GM12878 (cell line): ENCODE results near the gene KIRREL3. TPM values are rescaled to one million over a fixed set of nuclear protein-coding genes. Genes with fewer than 3 reads are reported as not detected.

Experiments used
- ATAC-seq: fragments of 200-7000 bp; cut with Tn5 transposase; 3 replicates; pipeline ENCODE4 v1.9.1; 2020; ENCODE audit warnings: mild to moderate bottlenecking, moderate library complexity
- BruUV-seq: library from RNA; stranded (reverse); fragments of 400-500 nt; replicated peaks from 2 replicates; lab custom pipeline; 2021; lab: Mats Ljungman, UMichigan
- CTCF ChIA-PET: fragments of 300-600 bp; sonication (Branson Sonifier 250); formaldehyde crosslinking; extraction: SDS; loops from one replicate; lab custom pipeline; 2021; ENCODE audit warnings: inconsistent platforms; lab: Yijun Ruan, JAX
- POLR2A ChIA-PET: fragments of 350-600 bp; formaldehyde crosslinking; extraction: SDS; loops from one replicate; lab custom pipeline; 2021; ENCODE audit warnings: inconsistent platforms; lab: Charles Lee
- RAD21 ChIA-PET: fragments of 300-600 bp; sonication (Branson Sonifier 250); formaldehyde crosslinking; loops from one replicate; lab custom pipeline; 2023; ENCODE audit warnings: antibody characterized with exemption; ENCODE audit not compliant: unreplicated experiment; lab: Charles Lee
- SMC1A ChIA-PET: fragments of 300-600 bp; sonication (Branson Sonifier 250); formaldehyde crosslinking; loops from one replicate; lab custom pipeline; 2023; ENCODE audit not compliant: unreplicated experiment, uncharacterized antibody; lab: Charles Lee
- DNase-seq: peaks from one replicate; pipeline ENCODE4 v3.0.0-alpha.2; 2011; ENCODE audit warnings: low read depth, low spot score
- FAIRE-seq: peaks from 3 replicates; lab custom pipeline; 2011; peaks lifted over from hg19 to GRCh38; lab: Jason Lieb, UNC
- H2AFZ ChIP-seq: 2 replicates; pipeline ENCODE4 v1.6.0; 2011; ENCODE audit warnings: low read depth, low read length, control low read depth; ENCODE audit not compliant: control insufficient read depth
- H3K27ac ChIP-seq: 2 replicates; pipeline ENCODE4 v1.5.1; 2011; ENCODE audit warnings: control low read depth; ENCODE audit not compliant: control insufficient read depth, insufficient read depth
- H3K27me3 ChIP-seq, 2 experiments: replicated peaks in 1 of 2; 2 replicates each; pipeline versions ENCODE4 v1.6.0 to v1.6.1; 2011; ENCODE audit warnings: low read length in 1 of 2; ENCODE audit not compliant: control insufficient read depth in 2 of 2, insufficient read depth in 2 of 2
- H3K36me3 ChIP-seq, 2 experiments: 2 replicates each; pipeline ENCODE4 v1.5.1; 2011; ENCODE audit warnings: low read length in 1 of 2; ENCODE audit not compliant: control insufficient read depth in 2 of 2, insufficient read depth in 2 of 2
- H3K4me1 ChIP-seq: 2 replicates; pipeline ENCODE4 v1.6.1; 2011; ENCODE audit warnings: mild to moderate bottlenecking, low read length, moderate library complexity, mixed read lengths; ENCODE audit not compliant: control insufficient read depth, insufficient read depth
- H3K4me2 ChIP-seq: 2 replicates; pipeline ENCODE4 v1.6.0; 2011; ENCODE audit warnings: control low read depth; ENCODE audit not compliant: control insufficient read depth, insufficient read depth
- H3K4me3 ChIP-seq: fragments of 200-600 bp; sonication (generic); 2 replicates; pipeline ENCODE4 v1.5.1; 2016
- H3K79me2 ChIP-seq: 2 replicates; pipeline ENCODE4 v1.6.0; 2011; ENCODE audit warnings: low read length; ENCODE audit not compliant: control insufficient read depth, insufficient read depth
- H3K9ac ChIP-seq: 2 replicates; pipeline ENCODE4 v1.8.0; 2011; ENCODE audit warnings: low read length, control low read depth, mixed read lengths; ENCODE audit not compliant: control insufficient read depth, insufficient read depth
- H3K9me3 ChIP-seq: replicated peaks from 3 replicates; pipeline ENCODE4 v1.5.1; 2011; ENCODE audit warnings: mild to moderate bottlenecking, low read length; ENCODE audit not compliant: control insufficient read depth, insufficient read depth
- H4K20me1 ChIP-seq: 2 replicates; pipeline ENCODE4 v1.6.0; 2011; ENCODE audit not compliant: control insufficient read depth, insufficient read depth
- BCLAF1 ChIP-seq: fragments of 450-650 bp; IDR thresholded peaks from 2 replicates; pipeline ENCODE4 v1.6.1; 2017; ENCODE audit warnings: antibody characterized with exemption, mild to moderate bottlenecking, moderate library complexity
- BRCA1 ChIP-seq: IDR thresholded peaks from 2 replicates; pipeline ENCODE4 v1.6.1; 2011; ENCODE audit warnings: low read depth, low read length, improper control_type of control experiment
- EP300 ChIP-seq, 2 experiments: fragments of 150-350 bp in 1 of 2; IDR thresholded peaks; 2 replicates each; pipeline ENCODE4 v1.6.1; 2011 to 2012; ENCODE audit warnings: low read depth in 2 of 2, low read length in 2 of 2, borderline replicate concordance in 1 of 2, improper control_type of control experiment in 1 of 2, inconsistent platforms in 1 of 2; ENCODE audit not compliant: control insufficient read depth in 1 of 2
- NFIC ChIP-seq: IDR thresholded peaks from 2 replicates; pipeline ENCODE4 v1.6.1; 2012; ENCODE audit warnings: low read depth, mild to moderate bottlenecking, inconsistent platforms, low read length, moderate library complexity
- PAX5 ChIP-seq: IDR thresholded peaks from 2 replicates; pipeline ENCODE4 v1.6.1; 2011; ENCODE audit warnings: low read depth, low read length, borderline replicate concordance
- PAX8 ChIP-seq: fragments of 450-650 bp; IDR thresholded peaks from 2 replicates; pipeline ENCODE4 v1.6.1; 2017; ENCODE audit warnings: mild to moderate bottlenecking, moderate library complexity
- POLR2A ChIP-seq: IDR thresholded peaks from 2 replicates; pipeline ENCODE4 v1.6.1; 2011; ENCODE audit warnings: low read depth, mild to moderate bottlenecking, low read length
- WRNIP1 ChIP-seq: IDR thresholded peaks from 2 replicates; pipeline ENCODE4 v1.6.1; 2011; ENCODE audit warnings: low read depth, low read length, improper control_type of control experiment, borderline replicate concordance
- WGBS: methylation state at CpG from one replicate; pipeline ENCODE4 v1.1.6; 2016; ENCODE audit warnings: low lambda C conversion rate; ENCODE audit not compliant: insufficient replicate concordance, insufficient coverage; ENCODE audit errors: missing lambda C conversion rate; 5-methylcytosine and 5-hydroxymethylcytosine counted together
- in situ Hi-C: fragments of 300-500 bp; cut with MboI; formaldehyde crosslinking; loops from 9 replicates; pipeline ENCODE4 v1.14.3; 2018; ENCODE audit warnings: mixed read lengths
- intact Hi-C: fragments of 100-400 bp; cut with micrococcal nuclease; formaldehyde crosslinking; loops from one replicate; pipeline ENCODE4 v1.14.2; 2022; ENCODE audit not compliant: unreplicated experiment
- polyA plus RNA-seq, 11 experiments: library from polyadenylated mRNA; depleted of rRNA in 4 of 11; unstranded in 6 of 11; stranded (reverse) in 5 of 11; fragments of >200 nt; fragmentation: Nextera tagmentation in 4 of 11; fragmentation: Illumina TruSeq in 1 of 11; extraction: Ambion mirVana in 4 of 11; extraction: Trizol in 1 of 11; gene quantifications; 1 replicate in 1 of 11; 2 replicates in 10 of 11; pipeline versions ENCODE4 v1.2.1 to v1.2.3, GENCODE V29; 2011 to 2016; ENCODE audit warnings: inconsistent platforms in 2 of 11, missing spikeins in 2 of 11, low read depth in 1 of 11
- total RNA-seq, 4 experiments: library from RNA; depleted of rRNA in 3 of 4; stranded (reverse); fragments of >200 nt in 3 of 4; fragmentation: Illumina TruSeq in 1 of 4; extraction: Trizol in 1 of 4; gene quantifications; 2 replicates each; pipeline versions ENCODE4 v1.2.1 to v1.2.3, GENCODE V29; 2013 to 2021
- TF ChIP-seq, protein P1 (sequence below): IDR thresholded peaks from 2 replicates; pipeline ENCODE4 v1.6.1; 2011; ENCODE audit warnings: mild to moderate bottlenecking, low read depth, low read length, moderate library complexity; ENCODE audit not compliant: insufficient replicate concordance
- TF ChIP-seq, protein P2 (sequence below): fragments of 450-650 bp; IDR thresholded peaks from 2 replicates; pipeline ENCODE4 v1.6.1; 2014; ENCODE audit warnings: mild to moderate bottlenecking
- TF ChIP-seq, protein P3 (sequence below): IDR thresholded peaks from 2 replicates; pipeline ENCODE4 v1.6.1; 2012; ENCODE audit warnings: low read depth, low read length, improper control_type of control experiment

Gene KIRREL3
- total and polyA plus RNA-seq, 10 of the 15 experiments (the other 5 are each of a cell fraction or from before 2014, with no cell fraction given), result under 0.01 TPM; not detected in 9

- ChIA-PET RAD21 (no interaction called here), POLR2A (no interaction called here), SMC1A (no interaction called here)
- no peak for DNase-seq
- Histone ChIP-seq H4K20me1 (no peaks in the 10 kb centered on the region), H3K4me2 (no peak overlapping the region), H3K27ac (no peak overlapping the region)
- intact Hi-C loops, result no loop called here
- no TSS peak for BruUV-seq
- TF ChIP-seq, protein P1, sequence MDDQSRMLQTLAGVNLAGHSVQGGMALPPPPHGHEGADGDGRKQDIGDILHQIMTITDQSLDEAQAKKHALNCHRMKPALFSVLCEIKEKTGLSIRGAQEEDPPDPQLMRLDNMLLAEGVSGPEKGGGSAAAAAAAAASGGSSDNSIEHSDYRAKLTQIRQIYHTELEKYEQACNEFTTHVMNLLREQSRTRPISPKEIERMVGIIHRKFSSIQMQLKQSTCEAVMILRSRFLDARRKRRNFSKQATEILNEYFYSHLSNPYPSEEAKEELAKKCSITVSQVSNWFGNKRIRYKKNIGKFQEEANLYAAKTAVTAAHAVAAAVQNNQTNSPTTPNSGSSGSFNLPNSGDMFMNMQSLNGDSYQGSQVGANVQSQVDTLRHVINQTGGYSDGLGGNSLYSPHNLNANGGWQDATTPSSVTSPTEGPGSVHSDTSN, result no peak
- TF ChIP-seq, all 136 proteins: peak for 0
- CTCF ChIA-PET, result no interaction called here
- Histone ChIP-seq H2AFZ (no peak overlapping the region), H3K79me2 (no peaks in the 10 kb centered on the region), H3K36me3 (no peaks in the 10 kb centered on the region), H3K9ac (no peak overlapping the region), H3K27me3 (peaks cover 0 to 2% of the 10 kb centered on the region in 2 experiments; a peak in 3 of 4 replicates), H3K9me3 (no peaks in the 10 kb centered on the region), H3K4me1 (no peaks in the 10 kb centered on the region), H3K4me3 (no peak overlapping the region)
- no peak for ATAC-seq
- in situ Hi-C loops, result no loop called here
- FAIRE-seq, result no peak
- WGBS, result 0% methylated on average over 2 of the region's 2 CpGs
Observed at GRCh38 chr11:127039591-127039990, 39.0 kb upstream of the KIRREL3 start.

DNA sequence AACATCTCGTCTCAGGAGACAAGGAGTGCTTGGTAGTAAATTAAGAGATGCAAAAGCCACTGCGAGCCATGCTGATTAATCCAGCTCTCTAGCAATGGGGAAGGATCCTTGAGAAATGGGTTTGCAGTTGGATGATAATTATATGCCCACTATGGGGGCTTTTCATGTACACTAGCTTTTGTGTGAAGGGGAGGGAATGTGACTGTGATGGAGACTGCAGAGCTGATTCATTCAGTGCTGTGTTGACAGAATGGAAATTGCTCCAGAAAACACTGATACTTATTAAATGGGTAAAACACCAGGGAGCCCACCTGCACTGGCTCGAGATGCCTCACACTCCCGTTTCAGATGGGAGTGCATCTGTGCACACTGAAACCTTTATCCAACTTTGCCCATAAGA is 37.0 kb upstream of the KIRREL3 start:
- FAIRE-seq, result no peak
- Histone ChIP-seq H3K27me3 (peaks cover 0 to 2% of the 10 kb centered on the region in 2 experiments; a peak in 3 of 4 replicates), H4K20me1 (no peaks in the 10 kb centered on the region), H2AFZ (no peak overlapping the region), H3K9ac (no peak overlapping the region), H3K4me2 (no peak overlapping the region), H3K4me3 (no peak overlapping the region), H3K27ac (no peak overlapping the region), H3K9me3 (no peaks in the 10 kb centered on the region), H3K79me2 (no peaks in the 10 kb centered on the region), H3K36me3 (no peaks in the 10 kb centered on the region), H3K4me1 (no peaks in the 10 kb centered on the region)
- no peak for ATAC-seq
- ChIA-PET CTCF (no interaction called here), POLR2A (no interaction called here), SMC1A (no interaction called here), RAD21 (no interaction called here)
- in situ Hi-C loops, result no loop called here
- intact Hi-C loops, result no loop called here
- 3% methylated on average over 4 of the region's 4 CpGs for WGBS
- no peak for DNase-seq
- no TSS peak for BruUV-seq
- TF ChIP-seq POLR2A (no peak), BRCA1 (no peak), EP300 (IDR thresholded peaks at IDR 0.05; ENCODE audit: borderline replicate concordance in 1 of 2, control insufficient read depth in 1 of 2, low read depth in 2 of 2, low read length in 2 of 2) (no peak), NFIC (no peak), PAX5 (no peak), PAX8 (no peak), WRNIP1 (no peak), BCLAF1 (no peak)
- TF ChIP-seq, protein P2, sequence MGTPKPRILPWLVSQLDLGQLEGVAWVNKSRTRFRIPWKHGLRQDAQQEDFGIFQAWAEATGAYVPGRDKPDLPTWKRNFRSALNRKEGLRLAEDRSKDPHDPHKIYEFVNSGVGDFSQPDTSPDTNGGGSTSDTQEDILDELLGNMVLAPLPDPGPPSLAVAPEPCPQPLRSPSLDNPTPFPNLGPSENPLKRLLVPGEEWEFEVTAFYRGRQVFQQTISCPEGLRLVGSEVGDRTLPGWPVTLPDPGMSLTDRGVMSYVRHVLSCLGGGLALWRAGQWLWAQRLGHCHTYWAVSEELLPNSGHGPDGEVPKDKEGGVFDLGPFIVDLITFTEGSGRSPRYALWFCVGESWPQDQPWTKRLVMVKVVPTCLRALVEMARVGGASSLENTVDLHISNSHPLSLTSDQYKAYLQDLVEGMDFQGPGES, result no peak
- TF ChIP-seq, protein P3, sequence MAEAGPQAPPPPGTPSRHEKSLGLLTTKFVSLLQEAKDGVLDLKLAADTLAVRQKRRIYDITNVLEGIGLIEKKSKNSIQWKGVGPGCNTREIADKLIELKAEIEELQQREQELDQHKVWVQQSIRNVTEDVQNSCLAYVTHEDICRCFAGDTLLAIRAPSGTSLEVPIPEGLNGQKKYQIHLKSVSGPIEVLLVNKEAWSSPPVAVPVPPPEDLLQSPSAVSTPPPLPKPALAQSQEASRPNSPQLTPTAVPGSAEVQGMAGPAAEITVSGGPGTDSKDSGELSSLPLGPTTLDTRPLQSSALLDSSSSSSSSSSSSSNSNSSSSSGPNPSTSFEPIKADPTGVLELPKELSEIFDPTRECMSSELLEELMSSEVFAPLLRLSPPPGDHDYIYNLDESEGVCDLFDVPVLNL, result no peak
